H1 (cell line): ENCODE measurements around the gene WDR13. TPM values are rescaled to one million over a fixed set of nuclear protein-coding genes. Genes with fewer than 3 reads are reported as not detected.

ENCODE experiments used
- CTCF ChIA-PET: fragments of 300-600 bp; sonication (Branson Sonifier 250); formaldehyde crosslinking; loops from one replicate; lab custom pipeline; 2021; ENCODE audit not compliant: partially characterized antibody; lab: Charles Lee
- POLR2A ChIA-PET: fragments of 300-600 bp; sonication (Branson Sonifier 250); formaldehyde crosslinking; loops from one replicate; lab custom pipeline; 2021; ENCODE audit warnings: inconsistent platforms; ENCODE audit not compliant: partially characterized antibody; lab: Charles Lee
- DNase-seq, 2 experiments: peaks; one replicate each; pipeline versions ENCODE4 v3.0.0 to v3.0.0-alpha.2; 2010 to 2022; ENCODE audit warnings: low spot score in 2 of 2, low read depth in 1 of 2, mixed read lengths in 1 of 2
- FAIRE-seq: peaks from 2 replicates; lab custom pipeline; 2011; peaks lifted over from hg19 to GRCh38; lab: Jason Lieb, UNC
- H2AFZ ChIP-seq: 2 replicates; pipeline ENCODE4 v1.8.1; 2012; ENCODE audit warnings: low read length, inconsistent platforms
- H2AK5ac ChIP-seq: 2 replicates; pipeline ENCODE4 v1.6.1; 2013; ENCODE audit warnings: low read depth, low read length
- H2BK120ac ChIP-seq: replicated peaks from 2 replicates; pipeline ENCODE3; 2013; ENCODE audit warnings: low read depth, low read length, inconsistent platforms
- H2BK12ac ChIP-seq: 2 replicates; pipeline ENCODE4 v1.6.1; 2013; ENCODE audit warnings: low read depth, low read length
- H2BK15ac ChIP-seq: 2 replicates; pipeline ENCODE4 v1.6.1; 2013; ENCODE audit warnings: low read length
- H2BK20ac ChIP-seq: 2 replicates; pipeline ENCODE4 v1.6.1; 2013; ENCODE audit warnings: low read length
- H2BK5ac ChIP-seq: 2 replicates; pipeline ENCODE4 v1.6.1; 2013; ENCODE audit warnings: low read depth, low read length
- H3K14ac ChIP-seq: 2 replicates; pipeline ENCODE4 v1.6.1; 2013; ENCODE audit warnings: inconsistent platforms; ENCODE audit not compliant: insufficient read length
- H3K18ac ChIP-seq: 2 replicates; pipeline ENCODE4 v1.6.1; 2013; ENCODE audit warnings: low read length; ENCODE audit errors: extremely low read depth
- H3K23ac ChIP-seq: 2 replicates; pipeline ENCODE4 v1.6.1; 2013; ENCODE audit warnings: inconsistent platforms; ENCODE audit not compliant: insufficient read length
- H3K23me2 ChIP-seq: 2 replicates; pipeline ENCODE4 v1.6.1; 2013; ENCODE audit warnings: low read depth, low read length
- H3K27ac ChIP-seq: 2 replicates; pipeline ENCODE4 v1.6.1; 2011; ENCODE audit warnings: low read depth, low read length, inconsistent platforms
- H3K27me3 ChIP-seq, 4 experiments: replicated peaks in 1 of 4; 1 replicate in 1 of 4; 2 replicates in 3 of 4; pipeline versions ENCODE4 v1.6.1 to v1.8.1; 2011 to 2013; ENCODE audit warnings: low read length in 3 of 4, mild to moderate bottlenecking in 3 of 4, inconsistent platforms in 2 of 4, mixed read lengths in 2 of 4, moderate library complexity in 1 of 4; ENCODE audit not compliant: control insufficient read depth in 3 of 4, insufficient read depth in 3 of 4; ENCODE audit errors: extremely low read depth in 1 of 4
- H3K36me3 ChIP-seq, 4 experiments: 2 replicates each; pipeline versions ENCODE4 v1.6.1 to v1.8.1; 2011 to 2013; ENCODE audit warnings: mild to moderate bottlenecking in 4 of 4, low read length in 3 of 4, moderate library complexity in 2 of 4, control low read depth in 1 of 4, inconsistent platforms in 1 of 4; ENCODE audit not compliant: insufficient read depth in 4 of 4, control insufficient read depth in 2 of 4
- H3K4ac ChIP-seq: replicated peaks from 2 replicates; pipeline ENCODE3; 2013; ENCODE audit warnings: low read length, low read depth, mixed read lengths, inconsistent platforms; ENCODE audit not compliant: insufficient read length
- H3K4me1 ChIP-seq, 4 experiments: replicated peaks in 1 of 4; 1 replicate in 1 of 4; 2 replicates in 3 of 4; pipeline versions ENCODE4 v1.6.1 to v1.8.1; 2011 to 2013; ENCODE audit warnings: low read length in 3 of 4, inconsistent platforms in 2 of 4, mixed read lengths in 1 of 4; ENCODE audit not compliant: insufficient read depth in 4 of 4, control insufficient read depth in 3 of 4
- H3K4me2 ChIP-seq, 2 experiments: 2 replicates each; pipeline versions ENCODE4 v1.6.1 to v1.8.1; 2011 to 2013; ENCODE audit warnings: low read depth in 2 of 2, low read length in 2 of 2, control low read depth in 1 of 2, inconsistent platforms in 1 of 2, mild to moderate bottlenecking in 1 of 2; ENCODE audit not compliant: insufficient read depth in 1 of 2
- H3K4me3 ChIP-seq, 4 experiments: fragments of 200-600, 300-600 bp in 1 of 4; sonication (generic), shearing (Covaris generic), sonication (Bioruptor Twin) in 1 of 4; 2 replicates each; pipeline versions ENCODE4 v1.5.1 to v1.8.1; 2011 to 2016; ENCODE audit warnings: low read length in 4 of 4, low read depth in 3 of 4, control low read depth in 2 of 4, inconsistent platforms in 2 of 4, mild to moderate bottlenecking in 2 of 4, mixed read lengths in 1 of 4, moderate library complexity in 1 of 4; ENCODE audit not compliant: insufficient read depth in 2 of 4; ENCODE audit errors: extremely low read depth in 1 of 4
- H3K56ac ChIP-seq: replicated peaks from 2 replicates; pipeline ENCODE3; 2013; ENCODE audit warnings: low read depth, mild to moderate bottlenecking, mixed read lengths, low read length, inconsistent platforms; ENCODE audit not compliant: insufficient read length
- H3K79me1 ChIP-seq: 2 replicates; pipeline ENCODE4 v1.6.1; 2013; ENCODE audit warnings: low read depth, low read length, control low read depth
- H3K79me2 ChIP-seq, 2 experiments: 2 replicates each; pipeline versions ENCODE4 v1.6.1 to v1.8.1; 2012 to 2013; ENCODE audit warnings: low read length in 2 of 2, mild to moderate bottlenecking in 2 of 2, inconsistent platforms in 1 of 2; ENCODE audit not compliant: insufficient read depth in 2 of 2, control insufficient read depth in 1 of 2
- H3K9ac ChIP-seq, 4 experiments: replicated peaks in 1 of 4; 1 replicate in 1 of 4; 2 replicates in 3 of 4; pipeline versions ENCODE4 v1.6.1 to v1.8.1; 2011 to 2013; ENCODE audit warnings: low read depth in 3 of 4, low read length in 3 of 4, control low read depth in 2 of 4, mild to moderate bottlenecking in 2 of 4, moderate library complexity in 2 of 4, inconsistent platforms in 1 of 4; ENCODE audit errors: extremely low read depth in 1 of 4
- H3K9me3 ChIP-seq, 2 experiments: 2 replicates each; pipeline versions ENCODE4 v1.6.1 to v1.8.1; 2012 to 2013; ENCODE audit warnings: mild to moderate bottlenecking in 2 of 2, moderate library complexity in 2 of 2, control low read depth in 1 of 2, inconsistent platforms in 1 of 2, low read depth in 1 of 2, low read length in 1 of 2, mixed read lengths in 1 of 2; ENCODE audit not compliant: insufficient read depth in 2 of 2
- H4K20me1 ChIP-seq, 2 experiments: replicated peaks in 1 of 2; 2 replicates each; pipeline versions ENCODE3 to v1.8.1; 2011 to 2013; ENCODE audit warnings: inconsistent platforms in 2 of 2, low read length in 2 of 2, mild to moderate bottlenecking in 1 of 2; ENCODE audit not compliant: insufficient read depth in 2 of 2, control insufficient read depth in 1 of 2
- H4K5ac ChIP-seq: 2 replicates; pipeline ENCODE4 v1.6.1; 2013; ENCODE audit warnings: low read length, low read depth, mixed read lengths, inconsistent platforms; ENCODE audit not compliant: insufficient read length
- H4K8ac ChIP-seq: 2 replicates; pipeline ENCODE4 v1.8.0; 2013; ENCODE audit warnings: mild to moderate bottlenecking, moderate library complexity, low read length, inconsistent platforms; ENCODE audit not compliant: insufficient read depth; ENCODE audit errors: extremely low read depth
- H4K91ac ChIP-seq: replicated peaks from 2 replicates; pipeline ENCODE3; 2013; ENCODE audit warnings: low read length, mixed read lengths, inconsistent platforms; ENCODE audit not compliant: insufficient read length
- ATF3 ChIP-seq: IDR thresholded peaks from 2 replicates; pipeline ENCODE4 v1.6.1; 2011; ENCODE audit warnings: low read depth, mild to moderate bottlenecking, low read length; ENCODE audit not compliant: insufficient read depth
- CBX5 ChIP-seq: fragments of 300-800, 300-1000 bp; sonication (generic); IDR thresholded peaks from 2 replicates; pipeline ENCODE4 v1.7.1; 2016; ENCODE audit warnings: antibody characterized with exemption, low read length, low read depth
- KDM5A ChIP-seq: fragments of 200-600 bp; IDR thresholded peaks from 2 replicates; pipeline ENCODE4 v1.7.1; 2012; ENCODE audit warnings: mild to moderate bottlenecking, low read length, inconsistent platforms, mixed read lengths
- MAX ChIP-seq: IDR thresholded peaks from 2 replicates; pipeline ENCODE4 v1.6.1; 2012; ENCODE audit warnings: inconsistent platforms
- SAP30 ChIP-seq: fragments of 300-600 bp; sonication (generic); IDR thresholded peaks from 2 replicates; pipeline ENCODE4 v1.7.1; 2012; ENCODE audit warnings: low read length, moderate library complexity, mild to moderate bottlenecking, inconsistent platforms; ENCODE audit not compliant: insufficient read depth, insufficient replicate concordance
- SIX5 ChIP-seq: IDR thresholded peaks from 2 replicates; pipeline ENCODE4 v1.6.1; 2011; ENCODE audit warnings: mild to moderate bottlenecking, low read depth, low read length
- SRF ChIP-seq: IDR thresholded peaks from 2 replicates; pipeline ENCODE4 v1.6.1; 2011; ENCODE audit warnings: mild to moderate bottlenecking, low read depth, low read length, moderate library complexity
- TCF12 ChIP-seq: IDR thresholded peaks from 2 replicates; pipeline ENCODE4 v1.6.1; 2011; ENCODE audit warnings: low read depth, mild to moderate bottlenecking, low read length
- WGBS, 2 experiments: shearing (Covaris generic) in 1 of 2; methylation state at CpG; one replicate each; pipeline versions ENCODE4 v1.1.6 to v1.1.7; 2013 to 2015; ENCODE audit warnings: low lambda C conversion rate in 2 of 2, mixed read lengths in 2 of 2, inconsistent platforms in 1 of 2, low coverage in 1 of 2, missing lambda C conversion rate in 1 of 2; ENCODE audit not compliant: insufficient replicate concordance in 2 of 2, insufficient coverage in 1 of 2, insufficient read length in 1 of 2; ENCODE audit errors: extremely low coverage in 1 of 2, missing lambda C conversion rate in 1 of 2; 5-methylcytosine and 5-hydroxymethylcytosine counted together
- polyA plus RNA-seq, 7 experiments: library from polyadenylated mRNA; depleted of rRNA in 3 of 7; stranded (reverse) in 5 of 7; unstranded in 2 of 7; fragments of >200 nt in 5 of 7; fragments of 200-250 nt in 2 of 7; gene quantifications; 1 replicate in 5 of 7; 2 replicates in 1 of 7; 4 replicates in 1 of 7; pipeline versions ENCODE4 v1.2.1 to v1.2.3, GENCODE V29; 2011 to 2013; ENCODE audit warnings: missing spikeins in 2 of 7, mixed read lengths in 2 of 7
- total RNA-seq: library from RNA; stranded (reverse); fragmentation: NEBNext Ultra II Directional; extraction: Animal tissue kit (Norgen Biotek cat#: 25700); gene quantifications from 2 replicates; pipeline ENCODE4 v1.2.1, GENCODE V29; 2021

The WDR13 gene
- total and polyA plus RNA-seq, 2 of the 8 experiments (the other 6 are each of a cell fraction or from before 2014, with no cell fraction given) = 19.4 to 46.3 TPM

- no peaks in the 10 kb centered on the region for H4K20me1 ChIP-seq
- no peak for FAIRE-seq
- TF ChIP-seq MAX (no peak), SAP30 (no peak), ATF3 (no peak), TCF12 (no peak), CBX5 (no peak), SRF (no peak), KDM5A (no peak), SIX5 (no peak)
Observed at GRCh38 chrX:48569958-48570357, 27.3 kb upstream of the WDR13 start.

More at GRCh38 chrX:48569958-48570357, 27.3 kb upstream of the WDR13 start:
- no peak for DNase-seq
- Histone ChIP-seq H3K27ac (no peak overlapping the region), H3K9ac (no peak overlapping the region), H2BK5ac (no peak overlapping the region), H3K23me2 (0 out of 2 replicates have a peak, but pooled peaks cover under 1% of the 10 kb centered on the region), H2AFZ (no peak overlapping the region), H3K4me3 (no peak overlapping the region), H3K79me2 (peaks cover 0 to 2% of the 10 kb centered on the region in 2 experiments; a peak in 2 of 4 replicates), H3K79me1 (no peaks in the 10 kb centered on the region), H3K56ac (no peak overlapping the region), H2AK5ac (no peak overlapping the region), H2BK120ac (no peak overlapping the region), H4K8ac (no peak overlapping the region), H2BK20ac (no peak overlapping the region), H4K91ac (no peak overlapping the region), H2BK12ac (no peak overlapping the region), H3K4me1 (no peaks in the 10 kb centered on the region), H4K5ac (no peak overlapping the region), H3K4me2 (no peak overlapping the region), H3K27me3 (no peaks in the 10 kb centered on the region), H3K18ac (no peak overlapping the region), H3K23ac (no peak overlapping the region), H3K14ac (no peak overlapping the region), H3K36me3 (no peaks in the 10 kb centered on the region; a peak in 1 of 8 replicates), H3K4ac (no peak overlapping the region), H2BK15ac (no peak overlapping the region), H3K9me3 (no peaks in the 10 kb centered on the region)
- 90% methylated on average over 1 of the region's 1 CpG; no CpG with 5 or more reads in 1 of the 2 experiments for WGBS, 2 experiments
- CTCF ChIA-PET = no interaction called here
- POLR2A ChIA-PET = interaction anchor here (0.7 kb wide), 1 partner anchor 38 kb away, joined by 3 read pairs; no protein-coding TSS in a partner anchor
